ENCODE measurements around the gene SLC12A2. TPM values are rescaled to one million over a fixed set of nuclear protein-coding genes. Genes with fewer than 3 reads are reported as not detected.

Gene SLC12A2
- polyA plus RNA-seq, 1 donor (not counting 4 experiments of a cell fraction or from before 2014, with no cell fraction given) = 15.5 TPM

GRCh38 chr5:128237000-128237399, 153.4 kb downstream of the SLC12A2 start:
- Histone ChIP-seq H3K9me1 (ENCODE audit: control insufficient read depth, extremely low read depth, insufficient read depth, low read length) (no peaks in the 10 kb centered on the region), H4K20me1 (ENCODE audit: control insufficient read depth, extremely low read depth, insufficient read depth, low read length) (no peaks in the 10 kb centered on the region), H3K4me2 (ENCODE audit: control insufficient read depth, extremely low read depth, insufficient read depth, low read depth, low read length) (no peak overlapping the region), H3K27me3 (ENCODE audit: control insufficient read depth, extremely low read depth, insufficient read depth, low read length) (no peaks in the 10 kb centered on the region), H3K4me1 (ENCODE audit: control insufficient read depth, extremely low read depth, insufficient read depth, low read length) (no peaks in the 10 kb centered on the region), H3K79me2 (ENCODE audit: control insufficient read depth, insufficient read depth, low read length) (no peaks in the 10 kb centered on the region), H3K9ac (ENCODE audit: control insufficient read depth, extremely low read depth, insufficient read depth, low read length) (no peak overlapping the region), H3K4me3 (ENCODE audit: control insufficient read depth in 2 of 3, extremely low read depth in 1 of 3, insufficient read depth in 2 of 3, low read depth in 1 of 3, low read length in 3 of 3) (no peak overlapping the region), H3K36me3 (ENCODE audit: control insufficient read depth in 2 of 2, extremely low read depth in 1 of 2, insufficient read depth in 2 of 2, low read length in 2 of 2) (no peaks in the 10 kb centered on the region), H2AFZ (ENCODE audit: control insufficient read depth, low read length) (no peak overlapping the region), H3K27ac (ENCODE audit: control insufficient read depth, insufficient read depth, low read length) (no peak overlapping the region), H3K9me3 (ENCODE audit: control insufficient read depth, low read depth, low read length) (no peaks in the 10 kb centered on the region)
- FAIRE-seq = no peak
- no peak for TF ChIP-seq CTCF (optimal IDR thresholded peaks at IDR 0.05 in 1 of 3, IDR thresholded peaks at IDR 0.05 in 1 of 3, conservative IDR thresholded peaks at IDR 0.05 in 1 of 3; ENCODE audit: extremely low read depth in 1 of 3, insufficient read depth in 2 of 3, low read length in 3 of 3)
- TF ChIP-seq EZH2 (IDR thresholded peaks at IDR 0.05; ENCODE audit: low read length) = no peak
- dilution Hi-C loops (cut with MboI; ENCODE audit: extremely low pct_ligation_motif_present, low sequenced_read_pairs) = no loop called here
- DNase-seq (ENCODE audit: low read depth, low spot score) = no peak

GRCh38 chr5:128237546-128237945, 154.0 kb downstream of the SLC12A2 start:
- DNase-seq (ENCODE audit: low read depth, low spot score) (no peak), FAIRE-seq (no peak)
- no peaks in the 10 kb centered on the region for H3K9me3 ChIP-seq (ENCODE audit: control insufficient read depth, low read depth, low read length)
- H3K4me1 ChIP-seq (ENCODE audit: control insufficient read depth, extremely low read depth, insufficient read depth, low read length) = no peaks in the 10 kb centered on the region
- H3K27me3 ChIP-seq (ENCODE audit: control insufficient read depth, extremely low read depth, insufficient read depth, low read length) = no peaks in the 10 kb centered on the region
- no peaks in the 10 kb centered on the region for H3K79me2 ChIP-seq (ENCODE audit: control insufficient read depth, insufficient read depth, low read length)
- dilution Hi-C loops (cut with MboI; ENCODE audit: extremely low pct_ligation_motif_present, low sequenced_read_pairs) = no loop called here
- H3K27ac ChIP-seq (ENCODE audit: control insufficient read depth, insufficient read depth, low read length) = no peak overlapping the region
- no peaks in the 10 kb centered on the region for H3K9me1 ChIP-seq (ENCODE audit: control insufficient read depth, extremely low read depth, insufficient read depth, low read length)
- H3K36me3 ChIP-seq (ENCODE audit: control insufficient read depth in 2 of 2, extremely low read depth in 1 of 2, insufficient read depth in 2 of 2, low read length in 2 of 2) = no peaks in the 10 kb centered on the region
- no peak overlapping the region for H2AFZ ChIP-seq (ENCODE audit: control insufficient read depth, low read length)
- H3K4me3 ChIP-seq (ENCODE audit: control insufficient read depth in 2 of 3, extremely low read depth in 1 of 3, insufficient read depth in 2 of 3, low read depth in 1 of 3, low read length in 3 of 3) = no peak overlapping the region
- TF ChIP-seq EZH2 (IDR thresholded peaks at IDR 0.05; ENCODE audit: low read length) (no peak), CTCF (optimal IDR thresholded peaks at IDR 0.05 in 1 of 3, IDR thresholded peaks at IDR 0.05 in 1 of 3, conservative IDR thresholded peaks at IDR 0.05 in 1 of 3; ENCODE audit: extremely low read depth in 1 of 3, insufficient read depth in 2 of 3, low read length in 3 of 3) (no peak)
- no peak overlapping the region for H3K4me2 ChIP-seq (ENCODE audit: control insufficient read depth, extremely low read depth, insufficient read depth, low read depth, low read length)
- no peak overlapping the region for H3K9ac ChIP-seq (ENCODE audit: control insufficient read depth, extremely low read depth, insufficient read depth, low read length)
- no peaks in the 10 kb centered on the region for H4K20me1 ChIP-seq (ENCODE audit: control insufficient read depth, extremely low read depth, insufficient read depth, low read length)

Data from keratinocyte (primary cell).